ENCODE data around the gene TNS1.

Gene TNS1

DNA sequence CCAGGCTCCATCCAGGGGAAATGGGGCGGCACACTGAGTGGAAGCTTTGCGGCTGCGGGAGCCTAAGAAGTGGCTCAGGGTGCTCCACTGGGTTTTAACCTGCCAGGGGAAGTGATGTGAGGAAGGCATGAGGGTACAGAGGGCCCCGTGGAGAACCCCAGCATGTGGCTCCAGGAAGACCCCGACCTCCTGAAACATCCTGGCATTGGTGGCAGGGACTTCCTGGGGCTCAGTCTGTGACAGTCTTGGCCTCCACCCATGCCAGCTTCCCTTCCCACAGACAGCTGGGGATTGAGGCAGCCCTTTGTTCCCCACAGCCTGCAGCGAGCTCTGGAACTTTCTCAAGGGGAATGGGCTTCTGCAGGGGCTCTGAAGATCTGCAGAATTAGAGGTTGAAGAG lies 146.6 kb downstream of the TNS1 start:
- no peak for DNase-seq (ENCODE audit: extremely low read depth, low read depth)
- TF ChIP-seq, protein P1, sequence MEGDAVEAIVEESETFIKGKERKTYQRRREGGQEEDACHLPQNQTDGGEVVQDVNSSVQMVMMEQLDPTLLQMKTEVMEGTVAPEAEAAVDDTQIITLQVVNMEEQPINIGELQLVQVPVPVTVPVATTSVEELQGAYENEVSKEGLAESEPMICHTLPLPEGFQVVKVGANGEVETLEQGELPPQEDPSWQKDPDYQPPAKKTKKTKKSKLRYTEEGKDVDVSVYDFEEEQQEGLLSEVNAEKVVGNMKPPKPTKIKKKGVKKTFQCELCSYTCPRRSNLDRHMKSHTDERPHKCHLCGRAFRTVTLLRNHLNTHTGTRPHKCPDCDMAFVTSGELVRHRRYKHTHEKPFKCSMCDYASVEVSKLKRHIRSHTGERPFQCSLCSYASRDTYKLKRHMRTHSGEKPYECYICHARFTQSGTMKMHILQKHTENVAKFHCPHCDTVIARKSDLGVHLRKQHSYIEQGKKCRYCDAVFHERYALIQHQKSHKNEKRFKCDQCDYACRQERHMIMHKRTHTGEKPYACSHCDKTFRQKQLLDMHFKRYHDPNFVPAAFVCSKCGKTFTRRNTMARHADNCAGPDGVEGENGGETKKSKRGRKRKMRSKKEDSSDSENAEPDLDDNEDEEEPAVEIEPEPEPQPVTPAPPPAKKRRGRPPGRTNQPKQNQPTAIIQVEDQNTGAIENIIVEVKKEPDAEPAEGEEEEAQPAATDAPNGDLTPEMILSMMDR (IDR thresholded peaks at IDR 0.05; ENCODE audit: low read depth, low read length) = no peak

DNA sequence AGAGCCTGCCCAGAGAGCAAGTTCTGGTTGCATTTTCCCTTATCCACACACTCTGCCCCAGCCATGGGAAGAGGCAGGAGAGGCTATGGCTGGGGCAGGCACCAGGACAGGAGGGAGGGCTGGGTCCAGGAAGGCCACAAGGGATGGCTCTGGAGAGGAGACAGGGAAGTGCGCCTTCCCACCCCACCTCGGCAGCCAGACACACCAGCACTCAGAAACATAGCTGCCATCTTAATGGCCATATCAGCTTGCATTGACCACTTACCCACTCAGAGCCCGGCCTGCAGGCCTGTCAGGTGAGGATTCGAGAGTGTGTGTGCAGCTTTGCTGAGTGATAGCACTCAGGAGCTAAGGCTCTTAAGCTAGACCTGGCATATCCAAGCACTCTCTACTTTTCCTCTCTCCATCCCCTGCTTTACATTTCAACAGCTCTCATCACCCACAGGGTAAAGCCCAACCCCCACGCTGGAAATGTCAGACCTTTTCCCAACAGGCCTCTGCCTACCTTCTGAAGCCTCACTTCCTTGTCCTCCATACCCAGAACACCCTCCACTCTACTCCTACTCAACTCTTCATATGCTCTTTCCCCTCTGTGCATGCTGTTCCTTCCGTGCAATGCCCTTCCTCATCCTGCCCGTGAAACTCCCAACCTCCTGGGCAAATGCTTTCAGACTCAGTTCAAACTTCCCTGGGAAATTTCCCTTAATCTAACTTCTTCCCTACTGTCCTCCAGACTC lies 147.9 kb downstream of the TNS1 start:
- TF ChIP-seq, protein P1 (IDR thresholded peaks at IDR 0.05; ENCODE audit: low read depth, low read length) = no peak

DNA sequence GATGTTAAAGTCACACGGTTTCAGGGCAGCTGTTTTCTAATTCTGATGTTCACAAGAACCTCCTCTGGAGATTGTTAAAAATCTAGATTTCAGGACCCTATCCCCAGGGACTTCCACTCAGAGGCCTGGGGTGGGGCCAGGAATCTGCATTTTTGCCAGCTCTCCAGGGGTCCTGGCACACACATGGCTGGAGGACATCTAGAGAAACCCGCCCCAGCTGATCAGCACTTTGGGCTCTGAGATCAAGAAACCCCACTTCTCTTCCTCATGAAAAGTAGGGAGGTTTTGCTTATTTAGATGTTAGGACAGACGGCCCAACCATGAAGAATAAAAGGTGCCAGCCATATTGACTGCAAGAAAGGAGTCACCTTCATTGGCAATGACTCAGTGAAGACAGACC lies 148.8 kb downstream of the TNS1 start:
- TF ChIP-seq, protein P1 (IDR thresholded peaks at IDR 0.05; ENCODE audit: low read depth, low read length) = no peak
- no peak for DNase-seq (ENCODE audit: extremely low read depth, low read depth)

More for the DNA sequence above, 147.9 kb downstream of the TNS1 start:
- no peak for DNase-seq (ENCODE audit: extremely low read depth, low read depth)

DNA sequence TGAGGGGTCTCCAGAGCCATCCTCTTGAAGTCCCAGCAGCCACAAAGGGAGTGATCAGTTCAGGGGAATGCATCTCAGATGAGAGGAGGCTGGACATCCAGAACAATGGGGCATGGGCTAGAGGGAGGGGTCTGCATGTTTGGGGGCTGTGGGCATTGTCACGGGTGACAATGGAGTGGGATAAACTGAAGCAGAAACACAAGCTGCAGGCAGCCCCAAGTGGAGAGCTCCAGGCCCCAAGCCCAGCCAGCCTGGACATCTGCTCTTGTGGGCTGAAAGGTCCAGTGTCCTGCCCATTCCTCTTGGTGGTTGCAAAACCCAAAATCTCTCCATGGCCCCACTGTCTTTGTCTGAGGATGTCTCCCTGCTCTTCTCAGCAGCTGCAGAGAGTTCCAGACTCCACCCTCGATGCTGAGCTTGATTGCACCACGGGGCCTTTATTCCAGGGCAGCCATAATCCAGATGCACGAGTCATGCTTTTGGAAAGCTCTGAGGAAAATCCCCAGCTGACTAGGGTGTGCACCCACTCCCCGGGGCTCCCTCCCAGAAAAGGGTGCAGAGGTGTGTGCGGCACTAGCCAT lies 149.4 kb downstream of the TNS1 start:
- TF ChIP-seq, protein P1 (IDR thresholded peaks at IDR 0.05; ENCODE audit: low read depth, low read length) = no peak
- peak; percentile 47 for DNase-seq (ENCODE audit: extremely low read depth, low read depth)

DNA sequence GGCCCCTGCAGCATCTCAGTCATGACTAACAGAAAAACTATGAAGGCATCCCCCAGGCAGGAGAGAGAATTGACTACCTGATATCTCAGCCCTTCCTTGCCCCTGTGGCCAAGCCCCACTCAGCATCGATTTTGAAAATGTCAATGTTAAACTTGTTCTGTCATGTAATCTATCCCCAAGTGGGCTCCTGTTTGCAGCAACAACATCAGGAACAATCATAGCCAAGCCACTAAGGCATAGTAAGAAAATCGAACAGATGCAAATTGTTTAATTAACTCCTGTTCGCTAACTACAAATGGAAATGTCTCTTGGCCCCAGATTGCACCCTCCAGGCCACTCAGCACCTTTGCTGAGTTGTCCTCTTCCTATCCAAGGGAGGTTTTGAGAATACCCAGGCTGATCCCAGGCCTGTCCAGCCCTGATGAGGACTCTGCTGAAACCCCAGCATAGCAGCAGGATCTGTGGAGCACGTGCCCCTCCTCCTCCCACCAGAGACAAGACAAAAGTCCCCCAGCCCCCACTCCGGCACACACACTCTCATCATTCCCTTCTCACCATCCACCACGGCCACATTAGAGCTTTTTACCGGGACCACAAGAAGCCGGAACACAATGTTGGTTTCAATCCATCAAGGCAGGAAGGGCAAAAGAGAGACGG lies 150.1 kb downstream of the TNS1 start:
- TF ChIP-seq, protein P1 (IDR thresholded peaks at IDR 0.05; ENCODE audit: low read depth, low read length) = no peak
- DNase-seq (ENCODE audit: extremely low read depth, low read depth) = no peak

DNA sequence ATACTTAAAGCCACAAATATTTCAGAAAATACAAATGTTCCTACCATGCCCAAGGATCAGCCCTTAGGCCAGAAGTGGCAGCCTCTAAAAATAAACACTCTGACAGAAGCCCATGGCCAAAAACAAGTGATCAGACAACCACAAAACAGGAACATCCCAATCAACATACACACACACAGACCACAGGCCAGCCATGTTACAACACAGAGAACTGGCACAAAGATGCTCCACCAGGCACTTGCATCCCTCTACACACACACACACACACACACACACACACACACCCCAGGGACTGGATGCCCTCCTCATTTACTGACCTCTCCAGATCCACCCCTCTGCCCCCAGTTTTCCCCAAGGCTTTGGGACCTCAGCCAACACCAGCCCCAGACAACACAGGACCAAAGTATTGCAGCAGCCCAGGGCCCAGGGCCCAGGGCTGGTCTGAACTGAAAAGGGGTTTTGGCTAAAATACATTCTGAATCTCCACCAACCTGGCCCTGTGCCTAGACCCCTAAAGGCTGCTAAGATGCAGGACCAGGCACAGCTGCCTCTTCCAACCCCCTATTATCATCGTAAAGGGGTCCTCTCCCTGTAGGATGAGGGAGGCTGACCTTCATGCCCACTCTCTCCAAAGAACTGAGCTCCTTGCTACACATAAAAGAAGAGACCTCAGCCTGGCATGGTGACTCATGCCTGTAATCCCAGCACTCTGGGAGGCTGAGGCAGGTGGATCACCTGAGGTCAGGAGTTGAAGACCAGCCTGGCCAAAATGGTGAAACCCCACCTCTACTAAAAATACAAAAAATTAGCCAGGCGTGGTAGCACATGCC lies 151.4 kb downstream of the TNS1 start:
- DNase-seq (ENCODE audit: extremely low read depth, low read depth) = peak; percentile 73
- TF ChIP-seq, protein P1 (IDR thresholded peaks at IDR 0.05; ENCODE audit: low read depth, low read length) = no peak
